Measurements from ENCODE around the gene ADAMTSL1.

DNA sequence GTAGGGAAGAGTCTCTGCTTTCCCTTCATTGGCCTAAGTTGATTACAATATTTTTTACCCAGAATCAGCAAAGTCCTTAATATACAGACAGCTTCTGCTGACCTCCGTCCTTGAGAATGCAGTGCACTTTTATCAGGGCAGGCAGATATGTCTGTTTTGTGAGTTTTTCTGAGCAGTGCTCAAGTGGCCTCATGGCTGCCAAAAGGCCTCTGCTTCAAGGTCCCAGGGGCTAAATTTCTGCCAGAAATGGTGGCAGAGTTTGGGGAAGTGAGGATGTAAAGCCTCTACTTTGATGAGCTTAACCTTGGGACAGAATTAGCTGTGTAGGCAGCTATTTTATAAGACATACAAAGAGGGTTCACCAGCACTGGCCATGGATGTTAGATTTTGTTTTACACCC is 275.8 kb downstream of the ADAMTSL1 start:
- TF ChIP-seq, protein P1, sequence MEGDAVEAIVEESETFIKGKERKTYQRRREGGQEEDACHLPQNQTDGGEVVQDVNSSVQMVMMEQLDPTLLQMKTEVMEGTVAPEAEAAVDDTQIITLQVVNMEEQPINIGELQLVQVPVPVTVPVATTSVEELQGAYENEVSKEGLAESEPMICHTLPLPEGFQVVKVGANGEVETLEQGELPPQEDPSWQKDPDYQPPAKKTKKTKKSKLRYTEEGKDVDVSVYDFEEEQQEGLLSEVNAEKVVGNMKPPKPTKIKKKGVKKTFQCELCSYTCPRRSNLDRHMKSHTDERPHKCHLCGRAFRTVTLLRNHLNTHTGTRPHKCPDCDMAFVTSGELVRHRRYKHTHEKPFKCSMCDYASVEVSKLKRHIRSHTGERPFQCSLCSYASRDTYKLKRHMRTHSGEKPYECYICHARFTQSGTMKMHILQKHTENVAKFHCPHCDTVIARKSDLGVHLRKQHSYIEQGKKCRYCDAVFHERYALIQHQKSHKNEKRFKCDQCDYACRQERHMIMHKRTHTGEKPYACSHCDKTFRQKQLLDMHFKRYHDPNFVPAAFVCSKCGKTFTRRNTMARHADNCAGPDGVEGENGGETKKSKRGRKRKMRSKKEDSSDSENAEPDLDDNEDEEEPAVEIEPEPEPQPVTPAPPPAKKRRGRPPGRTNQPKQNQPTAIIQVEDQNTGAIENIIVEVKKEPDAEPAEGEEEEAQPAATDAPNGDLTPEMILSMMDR (IDR thresholded peaks at IDR 0.05) = no peak
- TF ChIP-seq POLR2A (IDR thresholded peaks at IDR 0.05) = no peak
